OCI-LY7 (cell line): ENCODE results near the gene IER5. TPM values are rescaled to one million over a fixed set of nuclear protein-coding genes. Genes with fewer than 3 reads are reported as not detected.
A peak's percentile ranks its signal among the peaks of the same experiment; 100 is the strongest.

ENCODE experiments used
- Bru-seq: library from RNA; stranded (reverse); fragments of 400-500 nt; gene quantifications from one replicate; lab custom pipeline; 2021; lab: Mats Ljungman, UMichigan
- BruChase-seq, 2 experiments: library from RNA; stranded (reverse); fragments of 400-500 nt; gene quantifications; one replicate each; lab custom pipeline; 2021; lab: Mats Ljungman, UMichigan
- BruUV-seq: library from RNA; stranded (reverse); fragments of 400-500 nt; replicated peaks from 2 replicates; lab custom pipeline; 2021; lab: Mats Ljungman, UMichigan
- CTCF ChIA-PET: fragments of 300-600 bp; sonication (Branson Sonifier 250); formaldehyde crosslinking; loops from one replicate; lab custom pipeline; 2022; ENCODE audit warnings: antibody characterized with exemption; ENCODE audit not compliant: unreplicated experiment; lab: Charles Lee
- POLR2A ChIA-PET: fragments of 300-600 bp; sonication (Branson Sonifier 250); formaldehyde crosslinking; loops from one replicate; lab custom pipeline; 2022; ENCODE audit warnings: antibody characterized with exemption; lab: Charles Lee
- DNase-seq: peaks from one replicate; pipeline ENCODE4 v3.0.0-alpha.2; 2015; ENCODE audit warnings: low spot score
- H2AFZ ChIP-seq: fragments of 200-600 bp; sonication (generic), shearing (Covaris generic); 2 replicates; pipeline ENCODE4 v1.6.1; 2014; ENCODE audit warnings: mild to moderate bottlenecking, antibody characterized with exemption, low read length, moderate library complexity
- H3K27ac ChIP-seq: fragments of 200-600 bp; sonication (generic); 2 replicates; pipeline ENCODE4 v1.5.1; 2014; ENCODE audit warnings: mixed run types, low read depth, mild to moderate bottlenecking, moderate library complexity, low read length, inconsistent platforms; ENCODE audit not compliant: poor library complexity, severe bottlenecking
- H3K36me3 ChIP-seq: fragments of 200-600 bp; sonication (generic); 2 replicates; pipeline ENCODE4 v1.6.1; 2014; ENCODE audit warnings: mild to moderate bottlenecking, antibody characterized with exemption, low read length, moderate library complexity, mixed read lengths; ENCODE audit not compliant: insufficient read depth
- H3K4me1 ChIP-seq: fragments of 200-600 bp; sonication (generic); 2 replicates; pipeline ENCODE4 v1.5.1; 2014; ENCODE audit warnings: mild to moderate bottlenecking, low read length; ENCODE audit not compliant: insufficient read depth, poor library complexity, severe bottlenecking
- H3K4me2 ChIP-seq: fragments of 200-600 bp; sonication (generic); 2 replicates; pipeline ENCODE4 v1.6.1; 2014; ENCODE audit warnings: mild to moderate bottlenecking, low read length
- H3K4me3 ChIP-seq: fragments of 200-600 bp; sonication (generic); 2 replicates; pipeline ENCODE4 v1.5.1; 2014; ENCODE audit warnings: mild to moderate bottlenecking, low read depth, low read length; ENCODE audit not compliant: poor library complexity, severe bottlenecking
- H3K79me2 ChIP-seq: fragments of 200-600 bp; sonication (generic); 2 replicates; pipeline ENCODE4 v1.6.1; 2016; ENCODE audit warnings: low read depth, mild to moderate bottlenecking, low read length, moderate library complexity, mixed read lengths; ENCODE audit not compliant: insufficient read depth
- H3K9me2 ChIP-seq: fragments of 200-600 bp; sonication (generic); 2 replicates; pipeline ENCODE4 v1.6.1; 2016; ENCODE audit warnings: mild to moderate bottlenecking, low read length, mixed read lengths; ENCODE audit not compliant: insufficient read depth
- H3K9me3 ChIP-seq: fragments of 200-600 bp; sonication (generic); 2 replicates; pipeline ENCODE4 v1.6.1; 2014; ENCODE audit warnings: mild to moderate bottlenecking, mixed run types, low read length, mixed read lengths
- H4K20me1 ChIP-seq: fragments of 200-600 bp; sonication (generic); 2 replicates; pipeline ENCODE4 v1.6.1; 2014; ENCODE audit warnings: mild to moderate bottlenecking, antibody characterized with exemption, low read length, moderate library complexity, mixed read lengths; ENCODE audit not compliant: insufficient read depth
- CTCF ChIP-seq: fragments of 200-600 bp; sonication (generic); conservative IDR thresholded peaks from 2 replicates; pipeline ENCODE4 v1.5.1; 2014; ENCODE audit warnings: mild to moderate bottlenecking, antibody characterized with exemption, low read length, moderate library complexity, mixed read lengths
- EZH2phosphoT487 ChIP-seq: fragments of 200-600 bp; sonication (generic); IDR thresholded peaks from 2 replicates; pipeline ENCODE4 v1.6.1; 2018; ENCODE audit warnings: low read depth, borderline replicate concordance, mild to moderate bottlenecking, mixed run types, antibody characterized with exemption, low read length, moderate library complexity, mixed read lengths
- intact Hi-C: fragments of 100-400 bp; cut with micrococcal nuclease; formaldehyde crosslinking; loops from one replicate; pipeline ENCODE4 v1.10.0; 2022; ENCODE audit not compliant: unreplicated experiment
- long read RNA-seq: library from polyadenylated mRNA; stranded (forward); transcript quantifications from one replicate; pipeline ENCODE4 v2.0.0, GENCODE V29; 2022
- total RNA-seq, 2 experiments: library from RNA; depleted of rRNA in 1 of 2; stranded (reverse); fragments of >200 nt in 1 of 2; shearing (Covaris generic) in 1 of 2; gene quantifications; 2 replicates each; pipeline ENCODE4 v1.2.3, GENCODE V29; 2014 to 2022

Gene IER5
- total RNA-seq (2014; rRNA removed; shearing (Covaris generic)) = 14.3 and 18.3 TPM in 2 replicates
- 7.2 and 8.2 TPM in 2 replicates for total RNA-seq (2022)
- Bru-seq, nascent RNA = percentile 67 among the genes with signal in this experiment
- BruChase-seq, experiment 1, labeled RNA remaining after a 6-hour chase = percentile 56 among the genes with signal in this experiment
- percentile 67 among the genes with signal in this experiment for BruChase-seq, experiment 2, labeled RNA remaining after a 2-hour chase
- long read RNA-seq, full-length matches to known transcripts = 7 of 7 reads
- long read RNA-seq, partial matches to known transcripts = 0 of 7 reads
- long read RNA-seq, other reads (novel, unspliced or antisense) = 0 of 7 reads

GRCh38 chr1:181088079-181089016 lies at the start of gene IER5:
Gene IER5, plus strand, starts transcription at chr1:181088700. Its CDS starts 203 bp downstream, at chr1:181088903.
- Histone ChIP-seq H3K9me2 (no peaks in the 10 kb centered on the region), H3K4me2 (peak within 1 kb of the TSS; percentile 97), H3K4me3 (peak within 1 kb of the TSS; percentile 81), H4K20me1 (peaks cover 24% of the 10 kb centered on the region), H3K27ac (peak within 1 kb of the TSS; percentile 75), H3K4me1 (peaks cover 27% of the 10 kb centered on the region), H3K36me3 (peaks cover 4% of the 10 kb centered on the region; the same call in 1 of the 2 replicates), H3K79me2 (peaks cover 23% of the 10 kb centered on the region; the same call in 1 of the 2 replicates), H3K9me3 (no peaks in the 10 kb centered on the region), H2AFZ (peak within 1 kb of the TSS; percentile 92)
- intact Hi-C loops = loop anchor here (1.0 to 5.0 kb wide), 4 partner anchors 41 to 66 kb away; partner anchors contain the start of gene STX6
- ChIA-PET POLR2A (interaction anchor here (0.7 to 2.7 kb wide), 2 partner anchors 55 to 64 kb away, joined by 4 to 13 read pairs; partner anchors contain the start of gene MR1), CTCF (no interaction called here)
- DNase-seq = peak; percentile 96
- BruUV-seq = no TSS peak
- TF ChIP-seq CTCF (no peak), EZH2phosphoT487 (no peak)

- CTCF ChIA-PET = no interaction called here
- Histone ChIP-seq H4K20me1 (no peaks in the 10 kb centered on the region), H3K4me3 (no peak overlapping the region), H3K27ac (no peak overlapping the region), H3K4me1 (peaks cover 8% of the 10 kb centered on the region), H3K9me3 (no peaks in the 10 kb centered on the region), H2AFZ (no peak overlapping the region), H3K36me3 (no peaks in the 10 kb centered on the region), H3K79me2 (no peaks in the 10 kb centered on the region), H3K4me2 (no peak overlapping the region), H3K9me2 (no peaks in the 10 kb centered on the region)
- intact Hi-C loops = no loop called here
- POLR2A ChIA-PET = no interaction called here
- TF ChIP-seq EZH2phosphoT487 (no peak), CTCF (no peak)
- no peak for DNase-seq
- no TSS peak for BruUV-seq
Measured at GRCh38 chr1:181040284-181040865, 48.1 kb upstream of the IER5 start.
